AML-193 (cell line): Measurements from ENCODE around the gene NOS3.
A peak's percentile ranks its signal among the peaks of the same experiment; 100 is the strongest.
"Not testable (repeated sequence)": the region's sequence is repeated elsewhere in the genome, so short reads cannot be mapped to it uniquely, and the experiment has no call there.

ENCODE experiments used
- DNase-seq, 2 experiments: peaks; one replicate each; lab custom pipeline; 2025; lab: John Stamatoyannopoulos, UW

Gene NOS3

DNA sequence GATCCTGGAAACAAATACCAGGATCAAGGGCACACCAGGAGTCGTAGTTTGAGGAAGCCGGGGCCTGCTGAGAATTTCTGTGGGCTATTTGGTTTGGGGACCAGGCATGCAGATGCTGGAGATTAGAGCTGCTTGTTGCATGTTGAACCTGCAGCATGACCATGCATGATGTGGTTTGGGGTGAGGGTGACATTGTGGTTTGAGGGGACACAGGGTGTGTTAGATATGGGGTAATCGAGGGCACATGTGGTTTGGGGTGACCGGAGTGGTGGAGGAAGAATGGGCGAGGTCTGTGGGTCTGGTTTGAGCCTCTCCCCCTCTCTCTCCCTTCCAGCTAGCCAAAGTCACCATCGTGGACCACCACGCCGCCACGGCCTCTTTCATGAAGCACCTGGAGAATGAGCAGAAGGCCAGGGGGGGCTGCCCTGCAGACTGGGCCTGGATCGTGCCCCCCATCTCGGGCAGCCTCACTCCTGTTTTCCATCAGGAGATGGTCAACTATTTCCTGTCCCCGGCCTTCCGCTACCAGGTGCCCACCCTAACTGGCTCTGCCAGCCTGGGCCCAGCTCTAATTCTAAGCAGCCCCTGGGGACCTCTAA lies 10.2 kb downstream of the NOS3 start:
- no peak for DNase-seq

DNA sequence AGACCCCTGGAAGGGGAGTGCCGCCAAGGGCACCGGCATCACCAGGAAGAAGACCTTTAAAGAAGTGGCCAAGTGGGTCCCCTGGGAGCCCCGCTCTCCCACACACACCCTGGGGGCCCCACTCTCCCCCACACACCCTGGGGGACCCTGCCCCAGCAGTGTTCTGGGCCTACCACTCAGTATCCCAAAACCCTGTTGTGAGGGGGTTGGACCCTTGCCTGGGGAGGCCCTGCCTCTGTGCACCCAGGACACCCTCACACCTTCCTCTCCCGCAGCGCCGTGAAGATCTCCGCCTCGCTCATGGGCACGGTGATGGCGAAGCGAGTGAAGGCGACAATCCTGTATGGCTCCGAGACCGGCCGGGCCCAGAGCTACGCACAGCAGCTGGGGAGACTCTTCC lies 10.7 kb downstream of the NOS3 start:
- no peak for DNase-seq

GRCh38 chr7:151003572-151003971 lies 12.8 kb downstream of the NOS3 start:
- DNase-seq: no peak

GRCh38 chr7:151005566-151005965 lies 14.7 kb downstream of the NOS3 start:
- DNase-seq: no peak

DNA sequence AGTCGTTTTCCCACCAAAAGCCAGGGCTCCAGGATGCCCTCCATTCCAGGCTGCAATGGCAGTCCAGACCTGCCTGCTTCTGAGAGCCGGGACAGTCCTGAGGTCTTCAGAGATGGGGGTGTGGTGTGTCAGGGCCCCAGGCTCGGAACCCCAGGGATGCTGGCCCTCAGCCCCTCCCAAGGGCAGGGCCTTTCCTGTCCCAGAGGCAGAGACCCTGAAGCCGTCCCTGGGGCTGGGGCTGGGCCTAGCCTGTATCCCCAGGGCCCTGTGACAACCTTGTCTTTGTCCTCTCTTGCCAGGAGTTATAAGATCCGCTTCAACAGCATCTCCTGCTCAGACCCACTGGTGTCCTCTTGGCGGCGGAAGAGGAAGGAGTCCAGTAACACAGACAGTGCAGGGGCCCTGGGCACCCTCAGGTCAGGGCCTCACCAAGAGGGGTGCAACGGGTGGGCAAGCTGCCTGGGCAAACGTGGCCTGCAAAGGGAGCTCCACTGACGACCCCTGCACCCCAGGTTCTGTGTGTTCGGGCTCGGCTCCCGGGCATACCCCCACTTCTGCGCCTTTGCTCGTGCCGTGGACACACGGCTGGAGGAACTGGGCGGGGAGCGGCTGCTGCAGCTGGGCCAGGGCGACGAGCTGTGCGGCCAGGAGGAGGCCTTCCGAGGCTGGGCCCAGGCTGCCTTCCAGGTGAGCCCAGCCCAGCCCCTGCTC lies 15.9 kb downstream of the NOS3 start:
- no peak for DNase-seq

- DNase-seq: no peak
Observed at GRCh38 chr7:151007469-151007898, 16.7 kb downstream of the NOS3 start.

- DNase-seq: no peak
Observed at GRCh38 chr7:151008143-151008510, 17.3 kb downstream of the NOS3 start.

GRCh38 chr7:151008511-151009323 lies 17.9 kb downstream of the NOS3 start:
- peak; percentile 36 to 40 for DNase-seq

- DNase-seq: no peak
Observed at GRCh38 chr7:151009327-151010036, 18.7 kb downstream of the NOS3 start.

- no peak for DNase-seq
Observed at GRCh38 chr7:151010037-151010306, 19.2 kb downstream of the NOS3 start.

GRCh38 chr7:151010307-151011096 lies 19.7 kb downstream of the NOS3 start:
- DNase-seq: no peak

DNA sequence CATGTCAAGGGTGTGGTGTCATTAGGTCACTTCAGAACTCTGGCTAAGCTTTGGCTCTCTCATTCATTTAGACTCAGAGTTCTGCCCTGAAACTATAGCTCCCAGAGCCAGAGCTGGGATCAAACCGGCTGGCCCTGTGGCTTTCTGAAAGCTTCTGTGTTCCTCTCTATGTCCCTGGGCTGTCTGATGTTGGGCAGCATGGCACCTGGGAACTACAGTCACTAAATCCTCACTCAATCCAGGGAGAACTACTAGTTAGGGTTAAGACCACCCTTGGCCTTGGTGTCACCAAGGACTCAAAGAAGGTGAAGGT lies 20.2 kb downstream of the NOS3 start:
- no peak for DNase-seq

- DNase-seq: not testable (repeated sequence)
Observed at GRCh38 chr7:151011616-151012015, 20.8 kb downstream of the NOS3 start.

GRCh38 chr7:151012031-151012692 lies 21.3 kb downstream of the NOS3 start:
- no peak for DNase-seq

- DNase-seq: no peak
Observed at GRCh38 chr7:151012911-151013347, 22.1 kb downstream of the NOS3 start.

GRCh38 chr7:151013356-151013732 lies 22.5 kb downstream of the NOS3 start:
- no peak for DNase-seq

- DNase-seq: no peak
Observed at GRCh38 chr7:151013733-151014497, 23.1 kb downstream of the NOS3 start.

DNA sequence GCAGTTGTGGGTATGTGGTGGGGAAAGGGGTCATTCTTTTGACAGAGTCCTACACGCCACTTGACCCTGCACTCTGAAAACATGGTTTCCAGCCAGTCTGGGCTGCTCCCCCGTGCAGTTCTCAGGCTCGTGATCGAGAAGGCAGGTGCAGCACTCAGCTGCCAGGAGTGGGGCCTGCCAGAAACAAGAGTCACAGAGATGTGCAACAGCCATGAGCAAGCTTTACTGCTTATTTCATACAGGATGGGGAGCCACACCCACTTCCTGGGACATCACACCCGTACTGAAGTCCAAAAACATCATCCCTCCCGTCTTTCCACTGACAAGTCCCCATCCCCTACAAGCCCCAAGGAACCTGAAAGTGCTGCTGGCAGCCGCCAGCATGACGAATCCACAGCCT lies 24.1 kb downstream of the NOS3 start:
- no peak for DNase-seq

DNA sequence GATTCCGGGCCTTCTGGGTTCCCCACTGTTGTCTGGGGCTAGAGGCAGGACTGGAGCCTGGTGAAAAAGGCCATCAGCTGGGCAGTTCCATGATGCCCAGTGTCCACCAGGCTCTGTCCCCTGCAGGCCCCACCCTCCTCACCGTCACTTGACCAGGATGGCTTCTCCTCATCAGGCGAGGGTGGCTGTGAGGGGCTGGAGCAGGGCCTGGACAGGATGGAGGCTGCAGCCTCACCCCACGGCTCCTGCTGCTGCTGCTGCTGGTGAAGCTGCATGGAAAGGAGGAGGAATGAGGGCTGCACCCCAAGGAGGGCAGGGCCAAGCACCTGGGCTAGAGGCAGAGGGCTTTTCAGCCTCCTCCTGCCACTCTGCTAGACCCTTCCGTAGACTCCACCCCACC lies 25.1 kb downstream of the NOS3 start:
- no peak for DNase-seq

DNA sequence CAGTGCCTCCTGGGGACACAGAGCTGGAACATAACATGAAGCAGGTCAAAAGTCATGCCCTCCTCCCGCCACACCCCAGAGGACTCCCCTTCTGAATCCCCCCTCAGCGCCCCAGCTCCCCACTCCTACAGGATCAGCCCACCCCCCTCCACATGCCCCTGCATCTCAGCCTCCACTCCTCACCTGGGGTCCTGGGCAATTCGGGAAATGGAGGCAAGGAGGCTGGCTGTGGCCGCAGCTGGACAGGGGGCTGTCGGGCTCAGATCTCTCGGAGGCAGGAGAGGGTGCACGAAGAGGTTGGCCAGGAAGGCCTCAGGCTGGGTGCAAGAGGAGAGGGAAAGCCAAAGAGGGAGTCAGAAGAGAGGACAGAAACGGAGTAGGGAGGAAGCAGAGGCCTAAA lies 25.7 kb downstream of the NOS3 start:
- DNase-seq: no peak

DNA sequence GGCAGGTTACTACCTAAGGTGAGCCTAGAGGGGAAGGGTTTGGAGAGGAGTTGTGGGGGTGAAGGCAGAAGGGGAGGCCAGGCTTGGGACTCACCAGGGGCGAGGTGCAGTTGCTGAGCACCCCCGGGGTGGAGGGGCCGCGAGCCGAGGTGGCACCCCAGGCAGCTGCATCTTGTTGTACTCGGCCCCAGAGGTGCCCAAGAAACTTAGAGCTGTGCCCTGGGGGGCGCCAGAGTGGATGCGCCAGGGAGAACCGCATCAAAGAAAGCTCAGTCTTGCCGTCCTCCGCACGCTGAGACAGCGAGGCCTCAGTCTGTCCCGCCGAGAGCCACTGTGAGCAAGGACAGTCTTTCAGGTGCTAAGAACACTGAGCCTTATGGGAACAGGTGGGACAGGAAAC lies 26.1 kb downstream of the NOS3 start:
- no peak for DNase-seq
